ENCODE results near the gene XDH.

The XDH gene

GRCh38 chr2:31414601-31415241, at the start of gene XDH:
Gene XDH, minus strand, starts transcription at chr2:31414742. Its CDS starts 76 bp downstream, at chr2:31414666.
- no peak for DNase-seq

- DNase-seq = no peak
Observed at GRCh38 chr2:31457651-31458050, 43.1 kb upstream of the XDH start.

GRCh38 chr2:31446848-31447247, 32.3 kb upstream of the XDH start:
- no peak for DNase-seq

GRCh38 chr2:31442376-31442775, 27.8 kb upstream of the XDH start:
- no peak for DNase-seq

- DNase-seq = no peak
Observed at GRCh38 chr2:31440764-31441163, 26.2 kb upstream of the XDH start.

GRCh38 chr2:31434911-31435310, 20.4 kb upstream of the XDH start:
- DNase-seq = peak; percentile 5

GRCh38 chr2:31433541-31433940, 19.0 kb upstream of the XDH start:
- DNase-seq = no peak

GRCh38 chr2:31430439-31431165, 16.1 kb upstream of the XDH start:
- no peak for DNase-seq

- DNase-seq = peak; percentile 31
Observed at GRCh38 chr2:31429759-31430438, 15.4 kb upstream of the XDH start.

- DNase-seq = no peak
Observed at GRCh38 chr2:31429040-31429439, 14.5 kb upstream of the XDH start.

GRCh38 chr2:31428001-31428418, 13.5 kb upstream of the XDH start:
- no peak for DNase-seq

GRCh38 chr2:31426096-31426495, 11.6 kb upstream of the XDH start:
- no peak for DNase-seq

GRCh38 chr2:31421634-31422033, 7.1 kb upstream of the XDH start:
- no peak for DNase-seq

GRCh38 chr2:31420936-31421335, 6.4 kb upstream of the XDH start:
- no peak for DNase-seq

- DNase-seq = no peak
Observed at GRCh38 chr2:31419386-31419785, 4.8 kb upstream of the XDH start.

- DNase-seq = no peak
Observed at GRCh38 chr2:31415421-31415820, 879 bp upstream of the XDH start.

GRCh38 chr2:31413862-31414550, 536 bp downstream of the XDH start:
- DNase-seq = peak; percentile 8

- no peak for DNase-seq
Observed at GRCh38 chr2:31413025-31413424, 1.5 kb downstream of the XDH start.

- DNase-seq = no peak
Observed at GRCh38 chr2:31411771-31412170, 2.8 kb downstream of the XDH start.

- DNase-seq = no peak
Observed at GRCh38 chr2:31406593-31407385, 7.8 kb downstream of the XDH start.

- DNase-seq = no peak
Observed at GRCh38 chr2:31404827-31405226, 9.7 kb downstream of the XDH start.

- no peak for DNase-seq
Observed at GRCh38 chr2:31404302-31404701, 10.2 kb downstream of the XDH start.

- DNase-seq = no peak
Observed at GRCh38 chr2:31402388-31402787, 12.2 kb downstream of the XDH start.

Data from activated CD4-positive, alpha-beta T cell treated with anti-CD3 and anti-CD28 coated beads, Interleukin-2, amount 50 U/mL, for 16 hours (primary cell).